AG10803 (cell line): ENCODE data around the gene JMY.

Experiments
- DNase-seq: peaks from one replicate; pipeline ENCODE4 v3.0.0; 2010; ENCODE audit warnings: low read depth
- H3K4me3 ChIP-seq: 2 replicates; pipeline ENCODE4 v1.5.1; 2011; ENCODE audit warnings: mild to moderate bottlenecking, low read length, control low read depth
- CTCF ChIP-seq: conservative IDR thresholded peaks from 2 replicates; pipeline ENCODE4 v1.5.1; 2011; ENCODE audit warnings: mild to moderate bottlenecking, low read length, control low read depth, inconsistent platforms

Gene JMY

GRCh38 chr5:79263290-79263689, 27.4 kb downstream of the JMY start:
- H3K4me3 ChIP-seq, result no peak overlapping the region
- no peak for TF ChIP-seq CTCF
- no peak for DNase-seq

GRCh38 chr5:79267180-79267579, 31.2 kb downstream of the JMY start:
- TF ChIP-seq CTCF, result no peak
- no peak for DNase-seq
- H3K4me3 ChIP-seq, result no peak overlapping the region

GRCh38 chr5:79269733-79270166, 33.8 kb downstream of the JMY start:
- no peak for TF ChIP-seq CTCF
- H3K4me3 ChIP-seq, result no peak overlapping the region
- DNase-seq, result no peak

- no peak overlapping the region for H3K4me3 ChIP-seq
- TF ChIP-seq CTCF, result no peak
- no peak for DNase-seq
Observed at GRCh38 chr5:79273341-79273740, 37.4 kb downstream of the JMY start.

- no peak for TF ChIP-seq CTCF
- H3K4me3 ChIP-seq, result no peak overlapping the region
- no peak for DNase-seq
Observed at GRCh38 chr5:79284846-79285245, 48.9 kb downstream of the JMY start.

DNA sequence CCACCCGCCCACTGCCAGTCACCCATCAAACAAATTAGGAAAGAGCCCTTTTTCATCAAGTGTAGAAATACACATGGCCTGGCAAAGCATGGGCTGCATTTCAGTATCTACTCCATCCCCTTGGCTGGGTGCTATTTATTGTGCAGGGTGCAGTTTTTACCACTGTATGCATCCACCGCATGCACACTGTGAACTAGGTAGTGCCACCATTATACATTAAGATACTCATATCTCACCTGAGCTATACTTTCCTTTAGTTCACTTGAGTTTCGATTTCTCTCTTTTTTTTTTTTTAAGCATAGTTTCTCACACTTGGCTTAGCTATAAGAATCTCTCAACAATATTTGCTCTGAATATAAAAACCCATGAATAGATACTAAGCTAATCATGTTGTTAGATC, 49.4 kb downstream of the JMY start:
- TF ChIP-seq CTCF, result no peak
- no peak for DNase-seq
- H3K4me3 ChIP-seq, result no peak overlapping the region

DNA sequence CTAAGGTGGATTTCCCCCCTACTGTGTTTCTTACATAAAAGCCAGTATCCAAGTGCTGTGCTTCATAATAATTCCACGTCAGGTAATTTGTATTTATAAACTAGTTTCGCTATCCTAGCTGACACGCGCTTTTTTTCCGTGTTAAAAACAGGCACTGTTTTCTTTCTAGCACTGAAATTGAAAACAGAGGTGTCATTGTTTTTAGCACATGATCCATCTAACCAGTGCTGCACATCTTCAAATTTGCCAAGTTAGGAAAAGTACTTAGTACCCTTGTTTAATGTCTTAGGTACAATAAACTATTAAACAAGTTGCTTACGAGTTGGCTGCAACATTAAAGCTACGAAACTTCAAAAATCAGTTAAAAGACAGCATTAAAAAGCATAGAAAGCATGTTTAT, 49.9 kb downstream of the JMY start:
- DNase-seq, result no peak
- no peak for TF ChIP-seq CTCF
- H3K4me3 ChIP-seq, result no peak overlapping the region
